Stimulated activated CD4-positive, alpha-beta T cell treated with anti-CD3 and anti-CD28 coated beads, Interleukin-4, amount 100 ng/mL, for 1 hour (primary cell): ENCODE results near the gene USH2A.

Experiments
- DNase-seq: peaks from one replicate; pipeline ENCODE4 v3.0.0-alpha.2; 2020

The USH2A gene

GRCh38 chr1:215667761-215668160 lies 755.5 kb downstream of the USH2A start:
- DNase-seq: no peak

GRCh38 chr1:215665215-215665614 lies 758.0 kb downstream of the USH2A start:
- DNase-seq: no peak

GRCh38 chr1:215661033-215661432 lies 762.2 kb downstream of the USH2A start:
- no peak for DNase-seq

DNA sequence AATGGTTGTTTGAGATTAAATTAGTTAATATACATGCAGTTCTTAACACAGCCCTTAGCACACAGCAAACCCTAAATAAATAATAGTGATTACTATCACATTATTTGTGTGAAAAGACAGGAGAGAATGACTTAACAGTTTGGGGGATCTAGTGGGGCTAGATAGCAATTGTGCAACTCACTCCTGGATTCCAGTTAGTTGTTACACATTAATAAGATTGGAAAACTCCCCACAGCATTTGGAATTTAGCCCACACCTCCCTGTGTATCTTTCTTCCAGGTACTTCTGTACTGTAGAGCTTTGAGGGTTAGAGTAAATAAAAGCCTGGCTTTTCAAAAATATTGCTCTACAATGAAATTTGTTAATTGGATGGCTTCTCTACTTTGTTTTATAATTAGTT lies 763.0 kb downstream of the USH2A start:
- no peak for DNase-seq

- no peak for DNase-seq
Observed at GRCh38 chr1:215657047-215657446, 766.2 kb downstream of the USH2A start.

DNA sequence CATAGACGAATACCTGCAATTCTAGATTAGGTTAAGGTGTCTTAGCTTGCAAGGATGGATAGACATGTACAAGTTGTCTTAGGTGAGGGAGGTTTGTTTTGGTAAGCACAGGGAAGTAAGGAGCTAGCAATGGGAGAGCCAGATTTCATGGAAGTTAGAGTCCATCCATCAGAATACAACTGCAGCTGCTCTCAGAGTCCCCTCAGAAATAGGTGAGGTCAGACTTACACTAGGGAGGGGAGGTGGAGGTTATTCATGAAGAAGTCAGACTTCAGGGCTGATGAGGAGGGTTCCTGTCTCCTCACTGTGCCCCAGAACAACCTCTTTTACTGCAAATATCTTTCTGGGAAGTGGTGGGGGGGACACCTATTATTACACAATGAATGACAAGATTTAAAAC lies 770.9 kb downstream of the USH2A start:
- no peak for DNase-seq

GRCh38 chr1:215651867-215652266 lies 771.4 kb downstream of the USH2A start:
- DNase-seq: no peak

DNA sequence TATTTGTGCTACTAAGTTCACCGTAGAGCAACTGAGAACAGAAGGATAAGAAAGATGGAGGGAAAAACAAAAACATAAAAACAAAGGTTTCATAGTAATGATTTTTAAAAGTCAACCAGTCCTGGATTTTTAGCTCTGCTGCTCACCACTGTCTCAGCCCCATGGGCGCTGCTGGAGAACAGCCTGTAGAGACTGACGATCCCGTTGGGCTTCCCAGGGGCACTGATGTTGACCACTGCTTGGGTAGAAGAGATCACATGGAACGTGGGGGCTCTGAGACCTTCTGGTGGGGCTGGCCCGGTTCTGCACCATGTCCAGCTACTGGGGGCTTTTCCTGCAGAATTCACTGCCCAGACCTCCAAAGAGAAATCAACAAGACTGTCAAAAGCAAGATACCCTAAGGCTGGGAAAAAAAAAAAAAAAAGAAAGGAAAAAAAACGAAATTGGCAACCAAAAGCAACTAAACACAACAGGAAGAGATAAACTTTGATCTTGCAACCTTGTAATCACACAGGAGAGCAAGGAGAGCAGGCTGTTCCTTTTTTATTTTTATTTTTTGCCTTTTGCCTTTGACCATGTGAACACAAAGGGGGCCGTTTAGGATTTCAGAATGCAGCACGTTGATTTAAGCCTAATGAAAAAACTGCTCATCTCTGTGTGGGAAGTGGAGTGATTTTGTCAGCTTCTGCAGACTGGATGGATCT lies 772.6 kb downstream of the USH2A start:
- DNase-seq: no peak

DNA sequence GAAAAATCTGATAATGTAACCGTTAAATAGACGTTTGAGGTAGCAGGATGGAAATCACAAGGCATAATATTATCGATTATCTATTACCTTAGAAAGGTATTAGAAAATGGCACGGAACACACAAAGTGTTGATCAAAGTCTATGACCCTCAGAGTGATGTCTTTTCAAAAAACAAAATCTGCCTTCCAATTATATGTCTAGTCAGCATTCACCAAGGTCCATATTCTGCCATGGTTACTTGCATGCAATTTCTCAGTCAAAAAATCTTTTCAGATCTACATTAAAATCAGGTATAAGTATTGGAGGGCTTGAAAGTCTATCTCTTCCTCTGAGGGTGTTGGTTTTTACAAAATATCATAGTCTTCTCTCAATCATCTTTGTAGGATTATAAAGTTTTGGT lies 774.3 kb downstream of the USH2A start:
- DNase-seq: no peak

GRCh38 chr1:215647738-215648137 lies 775.5 kb downstream of the USH2A start:
- no peak for DNase-seq

DNA sequence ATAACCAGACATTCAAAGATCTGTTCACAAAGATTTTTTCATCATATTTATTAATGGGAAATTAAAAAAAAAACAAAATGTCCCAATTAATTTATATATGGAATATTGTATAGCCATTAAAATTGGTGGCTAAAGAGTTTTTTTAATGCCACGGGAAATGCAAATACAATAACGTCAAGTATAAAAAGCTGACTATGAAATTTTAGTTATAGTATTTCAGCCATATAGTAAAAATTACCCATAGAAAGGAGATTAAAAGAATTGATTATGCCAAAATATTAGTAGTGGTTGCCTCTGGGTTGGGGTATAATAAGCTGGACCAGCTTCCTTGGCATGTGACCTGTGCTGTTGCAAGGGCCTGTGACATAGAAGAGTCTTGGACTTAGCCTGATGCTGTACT lies 777.4 kb downstream of the USH2A start:
- no peak for DNase-seq

- no peak for DNase-seq
Observed at GRCh38 chr1:215645182-215645581, 778.1 kb downstream of the USH2A start.

GRCh38 chr1:215643592-215644321 lies 779.5 kb downstream of the USH2A start:
- DNase-seq: no peak

DNA sequence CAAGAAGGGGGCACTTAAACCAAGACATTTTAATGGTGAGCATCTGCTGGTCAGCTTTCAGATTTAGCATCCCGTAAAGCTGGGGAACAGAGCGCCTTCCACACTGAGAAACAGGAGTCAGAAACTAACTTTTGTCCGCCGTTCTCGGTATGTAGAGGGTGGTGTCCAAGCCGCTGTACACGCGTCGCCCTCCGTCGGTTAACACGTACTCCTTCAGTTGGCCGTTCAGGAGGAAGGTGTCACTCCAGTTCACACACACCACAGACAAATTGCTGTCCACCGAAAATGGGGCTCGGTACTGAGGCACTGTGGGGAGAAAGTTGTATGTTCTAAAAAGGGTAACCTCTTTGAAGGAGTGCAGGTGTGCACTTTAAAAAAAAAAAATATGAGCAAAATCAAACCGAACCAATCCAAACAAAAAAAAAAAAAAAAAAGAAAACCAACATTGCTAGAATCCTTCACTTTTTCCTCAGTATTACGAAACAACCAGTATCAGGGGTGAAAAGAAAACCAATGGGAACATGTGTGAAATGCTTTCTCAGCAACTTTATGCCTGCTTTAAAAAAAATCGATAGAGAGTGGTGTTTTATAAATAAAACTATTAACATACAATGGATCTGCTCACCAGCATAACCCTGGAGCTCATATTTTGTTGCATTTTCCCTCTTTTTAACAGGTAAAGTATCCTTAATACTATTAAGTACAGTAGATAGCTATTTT lies 782.7 kb downstream of the USH2A start:
- DNase-seq: no peak

- DNase-seq: no peak
Observed at GRCh38 chr1:215637041-215637573, 786.1 kb downstream of the USH2A start.

DNA sequence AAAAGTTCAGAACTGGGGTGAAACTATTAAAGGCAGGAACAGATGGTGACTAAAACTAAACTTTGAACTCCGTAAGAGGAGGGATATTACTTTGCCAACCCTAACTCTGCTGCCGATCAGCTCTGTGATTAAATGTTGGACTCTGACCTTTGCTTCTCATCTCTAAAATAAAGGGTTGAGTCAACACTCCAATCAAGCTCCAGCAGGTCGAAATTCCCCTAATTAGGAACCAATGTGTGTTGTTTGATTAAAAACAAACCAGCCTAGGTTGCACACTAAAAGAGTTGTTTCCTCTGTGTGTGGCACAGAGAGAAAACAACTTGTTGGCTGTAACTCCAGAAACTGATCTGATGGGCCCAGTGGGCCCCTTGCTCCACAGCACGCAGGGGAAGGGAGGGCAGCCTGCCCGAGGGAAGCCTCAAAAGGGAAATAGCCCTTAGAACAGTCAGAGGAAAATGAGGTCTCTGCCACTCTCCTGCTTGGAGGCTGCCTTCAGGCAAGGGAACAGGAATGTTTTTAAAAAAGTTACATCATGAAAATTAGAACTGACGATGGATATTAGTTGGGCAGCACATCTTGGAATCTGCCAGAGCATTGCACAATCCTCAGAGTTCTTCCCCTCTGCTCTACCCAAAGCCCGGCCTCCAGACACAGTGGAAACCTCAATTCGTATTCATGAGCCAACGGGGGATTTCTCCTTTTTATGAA lies 786.8 kb downstream of the USH2A start:
- DNase-seq: no peak

DNA sequence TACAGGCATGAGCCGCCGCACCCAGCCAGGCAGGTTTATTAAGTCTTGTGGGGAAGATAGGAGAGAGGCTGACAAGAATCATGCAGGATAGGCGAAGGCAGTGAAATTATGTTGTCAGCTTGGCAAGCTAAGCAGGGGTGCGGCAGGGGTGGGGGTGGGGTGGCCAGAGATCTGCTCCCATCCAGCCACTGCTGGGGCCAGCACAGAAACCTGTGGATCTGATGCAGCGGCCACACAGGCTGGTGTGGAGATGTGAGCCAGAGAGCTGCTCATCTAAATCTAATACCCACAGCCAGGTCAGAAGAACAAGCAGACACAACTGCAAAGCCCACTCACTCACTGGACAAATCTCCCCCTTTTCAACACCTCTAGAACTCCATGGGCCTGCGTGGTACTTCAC lies 787.4 kb downstream of the USH2A start:
- no peak for DNase-seq

- no peak for DNase-seq
Observed at GRCh38 chr1:215631489-215631888, 791.8 kb downstream of the USH2A start.

GRCh38 chr1:215631040-215631439 lies 792.2 kb downstream of the USH2A start:
- DNase-seq: no peak

DNA sequence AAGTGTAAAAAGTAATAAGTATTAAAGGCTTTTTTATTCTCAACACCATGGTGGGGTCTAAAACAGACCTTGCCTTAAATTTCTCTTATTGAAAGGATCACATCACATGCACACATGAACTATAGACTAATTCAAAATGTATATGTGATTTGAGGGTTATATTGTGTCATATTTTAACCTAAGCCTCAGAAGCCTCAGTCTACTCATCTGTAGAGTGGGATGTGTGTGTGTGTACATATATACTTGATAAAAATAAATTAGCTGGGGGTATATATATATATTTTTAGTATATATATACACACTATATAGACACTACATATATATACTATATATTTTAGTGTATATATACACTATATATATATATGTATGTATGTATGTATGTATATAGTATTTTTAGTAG lies 797.3 kb downstream of the USH2A start:
- no peak for DNase-seq

- no peak for DNase-seq
Observed at GRCh38 chr1:215623162-215623561, 800.1 kb downstream of the USH2A start.

GRCh38 chr1:215617979-215618378 lies 805.3 kb downstream of the USH2A start:
- no peak for DNase-seq

DNA sequence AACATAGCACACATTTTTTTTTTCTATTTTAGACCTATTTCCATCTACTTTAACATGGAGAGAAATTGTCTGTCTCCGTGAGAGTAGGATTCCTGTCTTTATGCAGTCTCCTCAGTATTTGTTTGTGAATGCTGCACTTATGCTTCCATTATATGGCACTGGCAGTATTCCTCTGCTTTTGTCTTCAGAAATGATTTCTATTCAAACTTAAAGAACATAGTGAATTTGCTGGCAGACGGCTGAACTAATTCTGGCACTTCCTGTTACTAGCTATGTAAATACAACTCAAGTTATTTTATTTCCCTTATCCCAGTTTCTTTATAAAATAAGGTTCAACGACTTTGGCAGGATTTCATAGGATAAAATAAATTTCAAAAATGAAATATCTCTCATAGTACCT lies 810.9 kb downstream of the USH2A start:
- no peak for DNase-seq
